ENCODE data around the gene ZFAND3.

Gene ZFAND3

GRCh38 chr6:37897818-37898515, 78.4 kb downstream of the ZFAND3 start:
- DNase-seq, result no peak

- DNase-seq, result no peak
Measured at GRCh38 chr6:37903351-37904340, 84.1 kb downstream of the ZFAND3 start.

GRCh38 chr6:37904590-37904989, 85.1 kb downstream of the ZFAND3 start:
- no peak for DNase-seq

GRCh38 chr6:37906121-37906520, 86.6 kb downstream of the ZFAND3 start:
- no peak for DNase-seq

DNA sequence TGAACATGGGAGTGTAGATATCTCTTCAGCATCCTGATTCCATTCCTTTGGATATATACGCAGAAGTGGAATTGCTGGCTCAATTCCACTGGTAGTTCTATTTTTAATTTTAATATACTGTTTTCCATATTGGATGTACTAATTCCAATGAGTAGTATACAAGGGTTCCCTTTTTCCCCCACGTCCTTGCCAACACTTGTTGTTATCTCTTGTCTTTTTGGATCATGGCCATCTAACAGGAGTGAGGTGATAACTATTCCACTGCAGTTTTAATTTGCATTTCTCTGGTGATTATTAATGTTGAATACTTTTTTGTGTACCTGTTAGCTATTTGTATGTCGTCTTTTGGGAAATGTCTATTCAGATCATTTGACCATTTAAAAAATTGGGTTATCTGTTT, 91.5 kb downstream of the ZFAND3 start:
- DNase-seq, result no peak

DNA sequence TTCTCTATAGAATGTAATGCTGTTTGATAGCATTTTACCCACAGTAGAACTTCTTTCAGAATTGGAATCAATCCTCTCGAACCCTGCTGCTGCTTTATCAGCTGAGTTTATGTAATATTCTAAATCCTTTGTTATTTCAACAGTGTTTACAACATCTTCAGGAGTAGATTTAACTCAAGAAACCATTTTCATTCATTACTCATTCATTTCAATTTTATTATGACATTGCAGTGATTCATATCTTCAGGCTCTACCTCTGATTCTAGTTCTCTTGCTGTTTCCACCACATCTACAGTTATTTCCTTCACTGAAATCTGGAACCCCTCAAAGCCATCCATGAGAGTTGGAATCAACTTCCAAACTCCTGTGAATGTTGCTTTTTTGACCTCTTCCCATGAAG, 93.7 kb downstream of the ZFAND3 start:
- DNase-seq, result no peak

- no peak for DNase-seq
Measured at GRCh38 chr6:37915463-37915862, 95.9 kb downstream of the ZFAND3 start.

DNA sequence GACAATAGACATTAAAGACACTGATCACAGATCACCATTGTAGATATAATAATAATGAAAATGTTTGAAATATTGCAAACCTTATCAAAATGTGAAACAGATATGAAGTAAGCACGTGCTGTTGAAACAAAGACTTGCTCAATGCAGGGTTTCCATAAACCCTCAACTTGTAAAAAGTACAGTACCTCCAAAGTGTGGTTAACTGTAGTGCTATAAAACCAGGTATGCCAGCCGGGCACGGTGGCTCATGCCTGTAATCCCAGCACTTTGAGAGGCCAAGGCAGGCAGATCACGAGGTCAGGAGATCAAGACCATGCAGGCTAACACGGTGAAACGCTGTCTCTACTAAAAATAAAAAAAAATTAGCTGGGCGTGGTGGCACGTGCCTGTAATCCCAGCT, 96.6 kb downstream of the ZFAND3 start:
- no peak for DNase-seq

DNA sequence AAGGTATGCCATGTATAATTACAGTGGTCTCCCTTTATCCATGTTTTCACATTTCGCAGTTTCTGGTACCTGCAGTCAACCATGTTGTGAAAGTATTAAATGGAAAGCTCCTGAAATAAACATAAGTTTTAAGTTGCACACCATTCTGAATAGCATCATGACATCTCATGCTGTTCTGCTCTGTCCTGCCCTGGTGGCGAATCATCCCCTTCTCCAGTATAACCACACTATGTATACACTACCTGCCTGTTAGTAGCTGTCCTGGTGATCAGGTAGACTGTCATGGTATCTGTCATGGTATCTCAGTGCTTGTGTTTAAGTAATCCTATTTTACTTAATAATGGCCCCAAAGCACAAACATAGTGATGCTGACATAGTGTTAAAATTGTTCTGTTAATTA, 97.1 kb downstream of the ZFAND3 start:
- no peak for DNase-seq

- DNase-seq, result no peak
Measured at GRCh38 chr6:37917566-37917965, 98.0 kb downstream of the ZFAND3 start.

GRCh38 chr6:37919417-37920157, 100.1 kb downstream of the ZFAND3 start:
- no peak for DNase-seq

GRCh38 chr6:37920667-37921066, 101.1 kb downstream of the ZFAND3 start:
- DNase-seq, result no peak

DNA sequence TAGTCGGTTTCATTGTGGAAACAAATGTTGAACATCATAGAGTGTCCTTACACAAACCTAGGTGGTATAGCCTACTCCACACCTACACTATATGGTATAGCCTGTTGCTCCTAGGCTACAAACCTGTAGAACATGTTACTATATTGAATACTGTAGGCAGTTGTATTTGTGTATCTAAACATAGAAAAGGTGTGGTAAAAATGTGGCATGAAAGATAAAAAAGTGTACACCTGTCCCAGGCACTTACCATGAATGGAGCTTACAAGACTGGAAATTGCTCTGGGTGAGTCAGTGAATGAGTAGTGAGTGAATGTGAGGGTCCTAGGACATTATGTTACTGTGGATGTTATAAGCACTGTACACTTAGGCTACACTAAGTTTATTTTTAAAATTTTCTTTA, 103.0 kb downstream of the ZFAND3 start:
- no peak for DNase-seq

- no peak for DNase-seq
Measured at GRCh38 chr6:37923514-37923913, 104.0 kb downstream of the ZFAND3 start.

GRCh38 chr6:37926661-37927060, 107.1 kb downstream of the ZFAND3 start:
- no peak for DNase-seq

DNA sequence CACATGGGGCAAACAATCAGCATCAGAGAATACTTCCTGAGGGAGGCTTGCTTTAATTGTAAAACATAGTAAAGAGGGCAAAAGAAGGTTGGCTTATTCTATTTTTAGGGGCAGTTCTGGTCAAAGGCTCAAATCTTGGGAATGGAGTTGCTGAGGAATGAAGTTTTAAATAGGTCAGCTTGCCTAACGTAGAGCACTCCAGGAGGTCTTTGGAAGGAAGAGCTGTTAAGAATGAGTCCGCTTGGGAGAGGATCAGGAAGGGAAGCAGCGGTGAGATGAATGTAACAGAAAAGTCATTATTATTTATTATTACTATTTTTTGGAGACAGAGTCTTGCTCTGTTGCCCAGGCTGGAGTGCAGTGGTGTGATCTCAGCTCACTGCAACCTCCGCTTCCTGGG, 108.7 kb downstream of the ZFAND3 start:
- DNase-seq, result no peak

- DNase-seq, result no peak
Measured at GRCh38 chr6:37930288-37930971, 110.9 kb downstream of the ZFAND3 start.

DNA sequence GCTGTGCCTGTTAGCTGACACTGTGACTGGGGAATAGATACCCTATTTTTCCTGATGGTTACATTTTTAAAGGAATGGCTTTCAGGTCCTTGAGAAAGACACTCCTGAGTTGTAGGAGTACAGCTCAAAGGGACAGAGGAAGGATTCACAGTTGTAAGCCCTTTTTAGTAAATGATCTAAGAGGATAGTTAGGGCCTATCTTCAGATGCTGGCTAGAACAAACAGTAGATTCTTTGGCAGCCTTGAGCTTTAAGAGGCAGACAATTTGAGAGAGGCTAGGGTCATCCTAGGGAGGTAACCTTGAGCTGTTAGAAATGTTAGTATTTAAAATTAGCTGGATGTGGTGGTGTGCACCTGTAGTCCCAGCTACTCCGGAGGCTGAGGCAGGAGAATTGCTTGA, 111.5 kb downstream of the ZFAND3 start:
- DNase-seq, result no peak

- no peak for DNase-seq
Measured at GRCh38 chr6:37934276-37934675, 114.7 kb downstream of the ZFAND3 start.

DNA sequence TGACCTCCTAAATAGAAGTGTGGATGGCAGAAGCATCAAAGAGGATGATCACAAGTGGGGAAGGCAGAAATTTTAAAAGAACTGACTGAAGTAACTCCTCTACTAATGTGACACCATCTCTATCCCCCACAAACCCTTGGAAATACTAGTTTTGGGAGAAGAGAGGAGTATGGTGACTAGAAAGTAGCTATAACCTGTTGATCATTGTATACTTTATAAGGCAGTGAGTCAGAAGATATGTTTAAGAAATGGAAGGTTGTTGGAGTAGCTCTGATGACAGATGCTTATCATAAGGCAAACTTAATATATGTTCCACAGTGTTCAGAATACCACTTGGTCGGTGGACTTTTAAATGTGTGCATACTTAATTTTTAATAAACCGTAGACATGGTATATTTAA, 116.6 kb downstream of the ZFAND3 start:
- no peak for DNase-seq

GRCh38 chr6:37936906-37937305, 117.4 kb downstream of the ZFAND3 start:
- DNase-seq, result no peak

DNA sequence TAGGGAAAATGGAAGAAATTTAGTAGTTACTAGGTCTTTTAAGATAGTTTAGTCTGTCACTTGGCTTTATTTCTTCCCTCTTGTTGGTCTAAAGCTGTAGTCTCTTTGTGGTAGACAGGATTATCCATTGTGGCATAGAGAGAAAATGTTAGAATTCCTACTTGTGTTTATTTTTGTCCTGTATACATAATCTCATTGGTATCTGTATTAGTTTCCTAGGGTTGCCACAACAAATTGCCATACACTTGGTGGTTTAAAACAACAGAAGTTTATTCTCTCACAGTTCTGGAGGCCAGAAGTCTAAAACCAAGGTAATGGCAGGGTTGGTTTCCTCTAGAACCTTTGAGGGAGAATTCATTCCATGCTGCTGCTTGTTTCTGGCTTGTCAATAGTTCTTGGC, 119.4 kb downstream of the ZFAND3 start:
- no peak for DNase-seq
